Hepatocyte (in vitro differentiated cells): Measurements from ENCODE around the gene GOLGA6C.

Experiments used
- CTCF ChIP-seq: fragments of 200-600 bp; sonication (generic); IDR thresholded peaks from 2 replicates; pipeline ENCODE4 v1.5.1; 2016; ENCODE audit warnings: antibody characterized with exemption, mild to moderate bottlenecking; ENCODE audit not compliant: poor library complexity
- EZH2phosphoT487 ChIP-seq: fragments of 200-600 bp; sonication (generic); IDR thresholded peaks from one replicate; pipeline ENCODE4 v1.6.1; 2018; ENCODE audit warnings: antibody characterized with exemption, mild to moderate bottlenecking, low read depth, moderate library complexity; ENCODE audit not compliant: unreplicated experiment, severe bottlenecking

GRCh38 chr15:75230551-75231371 is 27.4 kb upstream of the GOLGA6C start:
- TF ChIP-seq CTCF (no peak), EZH2phosphoT487 (no peak)
